GM12874 (cell line): Measurements from ENCODE around the gene PEX26.

Source experiments
- CTCF ChIP-seq: IDR thresholded peaks from 2 replicates; pipeline ENCODE4 v1.5.1; 2011; ENCODE audit warnings: low read depth, mild to moderate bottlenecking, control low read depth, low read length, moderate library complexity; ENCODE audit not compliant: insufficient read depth

PEX26 gene

GRCh38 chr22:18119409-18120110 is 41.8 kb downstream of the PEX26 start:
- no peak for TF ChIP-seq CTCF

- no peak for TF ChIP-seq CTCF
These were observed 43.1 kb downstream of the PEX26 start for GRCh38 chr22:18120857-18121256.

GRCh38 chr22:18121506-18121905 is 43.7 kb downstream of the PEX26 start:
- no peak for TF ChIP-seq CTCF

- no peak for TF ChIP-seq CTCF
These were observed 44.3 kb downstream of the PEX26 start for GRCh38 chr22:18121954-18122554.

GRCh38 chr22:18126606-18127005 is 48.8 kb downstream of the PEX26 start:
- no peak for TF ChIP-seq CTCF

GRCh38 chr22:18130018-18130417 is 52.2 kb downstream of the PEX26 start:
- TF ChIP-seq CTCF, result no peak

- no peak for TF ChIP-seq CTCF
These were observed 53.1 kb downstream of the PEX26 start for GRCh38 chr22:18130699-18131429.
